Progenitor cell of endocrine pancreas (in vitro differentiated cells): ENCODE data around the gene ATP1A1. TPM values are rescaled to one million over a fixed set of nuclear protein-coding genes. Genes with fewer than 3 reads are reported as not detected.

ENCODE experiments used
- DNase-seq: peaks from one replicate; pipeline ENCODE4 v3.0.0; 2021; ENCODE audit warnings: low spot score; ENCODE audit not compliant: unreplicated experiment
- H3K27ac Mint-ChIP-seq: 2 replicates; pipeline ENCODE4 v1.8.0; 2021; ENCODE audit warnings: mild to moderate bottlenecking, moderate library complexity, mixed read lengths
- H3K27me3 Mint-ChIP-seq: 2 replicates; pipeline ENCODE4 v1.8.0; 2021; ENCODE audit warnings: mixed read lengths
- H3K36me3 Mint-ChIP-seq: 2 replicates; pipeline ENCODE4 v1.8.0; 2022; ENCODE audit warnings: mixed read lengths; ENCODE audit not compliant: insufficient read depth
- H3K4me1 Mint-ChIP-seq: 2 replicates; pipeline ENCODE4 v1.8.0; 2021; ENCODE audit warnings: low read depth, mixed read lengths
- H3K4me3 Mint-ChIP-seq: 2 replicates; pipeline ENCODE4 v1.8.0; 2021; ENCODE audit warnings: low read depth, mild to moderate bottlenecking, moderate library complexity, mixed read lengths
- H3K9me3 Mint-ChIP-seq: 2 replicates; pipeline ENCODE4 v1.8.0; 2021; ENCODE audit warnings: low read depth, mixed read lengths
- CTCF ChIP-seq: fragments of 200-600 bp; sonication (generic); IDR thresholded peaks from one replicate; pipeline ENCODE4 v1.5.0; 2021; ENCODE audit warnings: antibody characterized with exemption, mild to moderate bottlenecking; ENCODE audit not compliant: unreplicated experiment
- total RNA-seq: library from RNA; stranded (reverse); gene quantifications from 2 replicates; pipeline ENCODE4 v1.2.1, GENCODE V29; 2021

ATP1A1 gene
- total RNA-seq, 1 donor from 2014 or later: 332 TPM

- no peak for DNase-seq
- Mint-ChIP-seq H3K36me3 (no peaks in the 10 kb centered on the region), H3K4me1 (peaks cover 35% of the 10 kb centered on the region), H3K27me3 (no peaks in the 10 kb centered on the region), H3K9me3 (no peaks in the 10 kb centered on the region), H3K4me3 (no peak overlapping the region), H3K27ac (no peak overlapping the region)
- TF ChIP-seq CTCF: no peak
These were observed 46.6 kb upstream of the ATP1A1 start for GRCh38 chr1:116326486-116326885.

GRCh38 chr1:116328671-116329070 is 44.4 kb upstream of the ATP1A1 start:
- no peak for TF ChIP-seq CTCF
- Mint-ChIP-seq H3K4me3 (no peak overlapping the region), H3K4me1 (peaks cover 21% of the 10 kb centered on the region), H3K36me3 (no peaks in the 10 kb centered on the region), H3K9me3 (no peaks in the 10 kb centered on the region), H3K27me3 (no peaks in the 10 kb centered on the region), H3K27ac (no peak overlapping the region)
- no peak for DNase-seq

GRCh38 chr1:116329524-116330341 is 43.3 kb upstream of the ATP1A1 start:
- no peak overlapping the region for H3K4me3 Mint-ChIP-seq
- no peak for TF ChIP-seq CTCF
- no peaks in the 10 kb centered on the region for H3K36me3 Mint-ChIP-seq
- no peak for DNase-seq
- H3K9me3 Mint-ChIP-seq: no peaks in the 10 kb centered on the region
- H3K27ac Mint-ChIP-seq: peak overlapping the region; percentile 87
- no peaks in the 10 kb centered on the region for H3K27me3 Mint-ChIP-seq
- peaks cover 23% of the 10 kb centered on the region for H3K4me1 Mint-ChIP-seq

- H3K27ac Mint-ChIP-seq: peak overlapping the region; percentile 47
- no peaks in the 10 kb centered on the region for H3K36me3 Mint-ChIP-seq
- peaks cover 26% of the 10 kb centered on the region for H3K4me1 Mint-ChIP-seq
- no peaks in the 10 kb centered on the region for H3K27me3 Mint-ChIP-seq
- no peaks in the 10 kb centered on the region for H3K9me3 Mint-ChIP-seq
- no peak overlapping the region for H3K4me3 Mint-ChIP-seq
- TF ChIP-seq CTCF: no peak
- DNase-seq: no peak
These were observed 42.7 kb upstream of the ATP1A1 start for GRCh38 chr1:116330342-116330652.

GRCh38 chr1:116330846-116331245 is 42.2 kb upstream of the ATP1A1 start:
- Mint-ChIP-seq H3K4me3 (no peak overlapping the region), H3K4me1 (peaks cover 32% of the 10 kb centered on the region), H3K9me3 (no peaks in the 10 kb centered on the region), H3K27ac (no peak overlapping the region), H3K27me3 (no peaks in the 10 kb centered on the region), H3K36me3 (no peaks in the 10 kb centered on the region)
- no peak for TF ChIP-seq CTCF
- no peak for DNase-seq
